Choroid plexus epithelial cell (primary cell): ENCODE results near the gene RPL7A.

Experiments
- DNase-seq: peaks from one replicate; pipeline ENCODE4 v3.0.0-alpha.2; 2010; ENCODE audit warnings: low read depth
- H3K4me3 ChIP-seq: 2 replicates; pipeline ENCODE4 v1.5.1; 2011; ENCODE audit warnings: low read depth, mild to moderate bottlenecking, control low read depth, low read length, moderate library complexity
- TF ChIP-seq, protein P1 (sequence below): conservative IDR thresholded peaks from 2 replicates; pipeline ENCODE4 v1.5.1; 2011; ENCODE audit warnings: low read depth, mild to moderate bottlenecking, control low read depth, inconsistent platforms, low read length, moderate library complexity

Gene RPL7A

DNA sequence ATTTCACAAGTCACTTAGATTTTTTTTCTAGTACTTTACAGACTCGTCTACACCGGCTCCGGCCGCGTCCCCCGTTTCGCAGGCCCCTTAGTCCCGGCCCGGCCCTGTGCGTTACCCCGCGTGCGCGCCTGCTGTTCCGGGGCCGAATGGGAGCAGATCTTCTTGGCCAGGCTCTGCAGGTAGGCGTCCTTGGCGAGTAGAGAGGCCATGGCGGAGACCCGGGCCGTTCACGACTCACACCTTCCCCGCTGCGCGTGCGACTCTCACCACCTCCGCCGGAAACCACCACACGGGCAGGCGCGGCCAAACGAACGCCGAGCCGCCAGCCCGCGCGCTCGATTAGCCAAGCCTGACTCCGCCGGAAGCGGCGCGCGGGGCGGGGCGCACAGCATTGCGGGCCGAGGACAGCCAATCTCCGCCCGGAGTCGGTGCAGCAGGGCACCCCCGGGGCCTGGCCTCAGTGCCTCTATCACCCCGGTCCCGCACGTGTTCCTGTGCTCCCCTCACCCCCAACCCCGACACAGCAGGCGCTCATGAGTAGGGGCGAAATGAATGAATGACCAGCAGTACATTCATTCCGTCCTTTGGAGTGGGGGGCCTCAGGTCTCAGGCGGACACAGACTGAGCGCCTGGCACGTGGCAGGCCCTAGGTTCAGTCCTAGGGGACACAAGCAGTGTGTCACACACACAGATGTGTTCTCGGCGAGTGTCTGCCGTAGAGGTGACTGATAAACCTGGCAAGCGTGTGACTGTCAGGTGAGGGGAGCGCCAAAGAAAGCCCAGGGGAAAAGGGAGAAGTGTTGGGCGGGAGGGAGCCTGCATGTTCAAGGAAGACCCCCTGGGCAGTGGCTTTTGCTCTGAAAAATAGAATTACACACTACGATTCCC lies 11.8 kb upstream of the RPL7A start, which contains the start of gene SURF6:
SURF6 (minus strand) TSS at position 265 of the 888 bp plus-strand sequence; CDS start at position 209, 56 bp downstream.
- TF ChIP-seq, protein P1, sequence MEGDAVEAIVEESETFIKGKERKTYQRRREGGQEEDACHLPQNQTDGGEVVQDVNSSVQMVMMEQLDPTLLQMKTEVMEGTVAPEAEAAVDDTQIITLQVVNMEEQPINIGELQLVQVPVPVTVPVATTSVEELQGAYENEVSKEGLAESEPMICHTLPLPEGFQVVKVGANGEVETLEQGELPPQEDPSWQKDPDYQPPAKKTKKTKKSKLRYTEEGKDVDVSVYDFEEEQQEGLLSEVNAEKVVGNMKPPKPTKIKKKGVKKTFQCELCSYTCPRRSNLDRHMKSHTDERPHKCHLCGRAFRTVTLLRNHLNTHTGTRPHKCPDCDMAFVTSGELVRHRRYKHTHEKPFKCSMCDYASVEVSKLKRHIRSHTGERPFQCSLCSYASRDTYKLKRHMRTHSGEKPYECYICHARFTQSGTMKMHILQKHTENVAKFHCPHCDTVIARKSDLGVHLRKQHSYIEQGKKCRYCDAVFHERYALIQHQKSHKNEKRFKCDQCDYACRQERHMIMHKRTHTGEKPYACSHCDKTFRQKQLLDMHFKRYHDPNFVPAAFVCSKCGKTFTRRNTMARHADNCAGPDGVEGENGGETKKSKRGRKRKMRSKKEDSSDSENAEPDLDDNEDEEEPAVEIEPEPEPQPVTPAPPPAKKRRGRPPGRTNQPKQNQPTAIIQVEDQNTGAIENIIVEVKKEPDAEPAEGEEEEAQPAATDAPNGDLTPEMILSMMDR: no peak
- peak; percentile 90 for DNase-seq

DNA sequence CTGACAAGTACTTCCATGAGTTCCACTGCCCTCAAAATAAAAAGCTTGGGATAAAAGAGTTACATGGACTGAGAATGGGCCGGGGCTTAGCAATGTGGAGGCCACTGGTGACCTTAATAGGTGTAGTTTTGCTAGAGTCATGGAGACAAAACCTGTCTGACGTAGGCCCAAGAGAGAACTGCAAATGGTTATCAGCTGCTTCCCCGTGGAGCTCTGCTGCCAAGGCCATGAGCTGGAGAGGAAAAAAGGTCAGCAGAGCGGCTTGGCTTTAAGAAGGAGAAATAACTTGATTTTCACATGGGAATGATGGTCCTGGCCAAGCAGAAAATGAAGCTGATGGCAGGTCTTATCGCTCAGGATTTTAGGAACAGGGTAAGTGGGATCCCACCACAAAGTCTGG lies 8.4 kb upstream of the RPL7A start:
- H3K4me3 ChIP-seq: no peak overlapping the region
- TF ChIP-seq, protein P1: no peak
- DNase-seq: no peak

More for the DNA sequence above, 11.8 kb upstream of the RPL7A start, which contains the start of gene SURF6:
- H3K4me3 ChIP-seq: peak within 1 kb of the TSS; percentile 89

DNA sequence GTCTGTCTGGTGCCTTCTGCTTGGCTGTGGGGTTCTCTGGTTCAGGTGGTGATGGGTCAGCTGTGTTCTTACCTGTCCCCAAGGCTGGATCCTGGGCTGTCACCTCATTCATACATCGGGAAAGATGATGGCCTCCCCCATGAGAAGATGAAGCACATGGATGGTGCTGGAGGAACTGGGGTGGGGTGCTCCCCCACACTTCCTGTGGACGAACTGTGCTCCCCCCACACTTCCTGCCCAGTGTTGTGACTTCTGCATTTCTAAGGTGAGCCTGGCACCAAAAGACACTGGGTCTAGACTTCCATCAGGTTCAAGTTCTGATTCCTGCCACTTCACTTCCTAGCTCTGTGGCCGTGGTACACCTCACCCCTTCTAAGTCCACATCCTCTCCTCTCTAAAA lies 7.8 kb upstream of the RPL7A start:
- no peak overlapping the region for H3K4me3 ChIP-seq
- TF ChIP-seq, protein P1: no peak
- no peak for DNase-seq

DNA sequence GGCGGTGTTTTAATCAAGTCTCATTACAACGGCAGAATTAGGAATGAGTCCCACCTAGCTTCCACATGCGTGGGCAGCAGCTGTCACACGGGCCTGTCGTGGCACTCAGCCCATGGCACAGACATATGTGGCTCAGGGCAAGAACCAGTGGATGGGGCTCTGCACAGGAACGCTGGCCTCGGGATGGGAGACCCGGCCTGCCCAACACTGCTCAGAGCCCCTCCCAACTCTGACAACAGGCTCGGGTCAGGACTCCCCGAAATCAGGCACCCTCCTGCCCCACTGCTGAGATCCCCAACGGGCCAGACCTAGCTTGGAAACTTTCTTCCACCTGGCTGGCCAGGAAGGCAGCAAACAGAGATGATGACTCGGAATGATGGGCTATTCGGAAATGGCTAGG lies 7.1 kb upstream of the RPL7A start:
- H3K4me3 ChIP-seq: no peak overlapping the region
- DNase-seq: no peak
- TF ChIP-seq, protein P1: no peak

DNA sequence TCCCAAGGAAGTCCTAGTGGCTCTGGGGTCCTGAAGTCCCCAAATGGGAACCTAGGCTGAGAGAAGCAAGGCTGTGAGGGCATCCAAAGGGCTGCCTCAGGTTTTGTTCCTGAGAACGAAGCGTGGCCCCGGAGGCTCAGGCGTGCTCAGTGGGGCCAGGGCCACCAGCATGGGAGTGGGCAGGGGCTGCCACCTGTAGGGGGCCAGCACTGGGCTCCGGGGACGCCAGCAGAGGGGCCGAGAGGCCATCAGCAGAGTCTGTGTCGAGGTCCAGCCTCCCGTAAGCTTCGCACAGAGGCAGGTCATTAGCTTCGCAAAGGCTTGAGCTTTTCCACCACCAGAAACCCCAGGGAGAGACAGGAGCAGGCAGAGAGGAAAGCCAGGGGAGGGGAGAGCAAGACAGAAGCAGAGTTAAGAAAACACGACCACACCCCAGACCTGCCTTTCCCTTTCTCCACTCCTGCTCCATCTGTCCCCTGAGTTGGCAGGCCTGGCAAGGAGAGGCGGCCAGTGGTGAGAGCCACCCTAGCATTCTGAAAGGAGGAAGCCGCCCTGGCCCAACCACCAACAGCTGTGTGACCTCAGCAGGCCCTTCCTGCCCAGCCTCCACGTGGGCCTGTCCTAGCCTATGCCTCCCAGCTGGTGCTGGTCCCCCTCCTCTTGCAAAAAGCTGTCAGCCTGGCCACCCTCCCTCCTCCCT lies 6.5 kb upstream of the RPL7A start:
- H3K4me3 ChIP-seq: no peak overlapping the region
- no peak for DNase-seq
- TF ChIP-seq, protein P1: no peak

DNA sequence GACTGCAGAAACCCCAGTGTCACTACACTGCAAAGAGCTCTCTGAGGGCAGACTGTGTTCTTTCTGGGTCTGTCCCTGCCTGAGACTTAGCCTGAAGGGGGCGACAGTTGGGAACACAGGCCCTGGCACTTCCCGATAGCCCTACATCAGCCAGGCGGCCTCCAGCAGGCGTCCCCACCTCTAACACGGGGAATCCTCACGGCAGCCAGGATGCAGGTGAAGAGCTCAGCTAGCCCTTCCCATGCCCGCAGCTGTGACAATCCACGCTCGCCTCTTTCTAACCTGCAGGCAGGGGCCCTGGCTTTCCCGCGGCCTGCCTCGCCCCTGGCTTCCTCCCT lies 6.0 kb upstream of the RPL7A start:
- TF ChIP-seq, protein P1: peak; percentile 50
- DNase-seq: no peak
- no peak overlapping the region for H3K4me3 ChIP-seq
